Mucosa of stomach (tissue), 1 donor: ENCODE results near the gene SLC5A2.
"Not testable (repeated sequence)": the region's sequence is repeated elsewhere in the genome, so short reads cannot be mapped to it uniquely, and the experiment has no call there.

Experiments
- H3K27me3 ChIP-seq: one replicate; pipeline ENCODE4 v1.7.0; 2013; ENCODE audit warnings: mild to moderate bottlenecking, low read length; ENCODE audit not compliant: control insufficient read depth, insufficient read depth
- H3K36me3 ChIP-seq: one replicate; pipeline ENCODE4 v1.7.0; 2013; ENCODE audit warnings: low read length; ENCODE audit not compliant: control insufficient read depth, insufficient read depth
- H3K4me1 ChIP-seq: one replicate; pipeline ENCODE4 v1.7.0; 2013; ENCODE audit warnings: mild to moderate bottlenecking, low read length; ENCODE audit not compliant: control insufficient read depth, insufficient read depth
- H3K4me3 ChIP-seq: one replicate; pipeline ENCODE4 v1.7.0; 2013; ENCODE audit warnings: low read length
- H3K9ac ChIP-seq: one replicate; pipeline ENCODE4 v1.7.0; 2013; ENCODE audit warnings: mild to moderate bottlenecking, low read length, moderate library complexity
- H3K9me3 ChIP-seq: one replicate; pipeline ENCODE4 v1.7.0; 2013; ENCODE audit warnings: mild to moderate bottlenecking, low read length, moderate library complexity; ENCODE audit not compliant: control insufficient read depth
- donor health status: Pancreatic carcinoma.

SLC5A2 gene

DNA sequence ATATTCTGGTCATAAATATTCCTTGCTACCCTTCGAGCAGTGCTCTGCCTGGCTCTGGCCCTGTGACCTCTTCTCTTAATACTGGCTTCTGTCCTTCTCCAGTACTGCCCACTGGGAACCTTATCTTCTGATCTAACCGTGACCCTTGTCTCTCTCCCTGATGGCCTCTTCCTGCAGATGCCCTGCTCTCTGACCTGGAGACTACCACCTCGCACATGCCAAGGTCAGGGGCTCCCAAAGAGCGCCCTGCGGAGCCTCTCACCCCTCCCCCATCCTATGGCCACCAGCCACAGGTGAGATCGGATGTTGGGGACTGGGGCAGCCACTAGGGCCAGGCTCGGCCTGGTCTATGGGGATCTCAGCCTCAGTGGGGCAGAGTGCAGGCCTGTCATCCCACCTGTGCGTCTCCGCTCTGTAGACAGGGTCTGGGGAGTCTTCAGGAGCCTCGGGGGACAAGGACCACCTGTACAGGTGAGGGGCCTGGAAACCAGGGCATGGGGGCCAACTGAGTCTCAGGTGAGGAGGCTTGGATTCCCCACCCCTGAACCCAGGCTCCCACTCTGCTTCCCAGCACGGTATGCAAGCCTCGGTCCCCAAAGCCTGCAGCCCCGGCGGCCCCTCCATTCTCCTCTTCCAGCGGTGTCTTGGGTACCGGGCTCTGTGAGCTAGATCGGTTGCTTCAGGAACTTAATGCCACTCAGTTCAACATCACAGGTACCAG is 9.5 kb upstream of the SLC5A2 start:
- no peaks in the 10 kb centered on the region for H3K9me3 ChIP-seq
- H3K4me1 ChIP-seq = peaks cover 28% of the 10 kb centered on the region
- no peak overlapping the region for H3K4me3 ChIP-seq
- no peaks in the 10 kb centered on the region for H3K36me3 ChIP-seq
- H3K27me3 ChIP-seq = no peaks in the 10 kb centered on the region
- no peak overlapping the region for H3K9ac ChIP-seq

DNA sequence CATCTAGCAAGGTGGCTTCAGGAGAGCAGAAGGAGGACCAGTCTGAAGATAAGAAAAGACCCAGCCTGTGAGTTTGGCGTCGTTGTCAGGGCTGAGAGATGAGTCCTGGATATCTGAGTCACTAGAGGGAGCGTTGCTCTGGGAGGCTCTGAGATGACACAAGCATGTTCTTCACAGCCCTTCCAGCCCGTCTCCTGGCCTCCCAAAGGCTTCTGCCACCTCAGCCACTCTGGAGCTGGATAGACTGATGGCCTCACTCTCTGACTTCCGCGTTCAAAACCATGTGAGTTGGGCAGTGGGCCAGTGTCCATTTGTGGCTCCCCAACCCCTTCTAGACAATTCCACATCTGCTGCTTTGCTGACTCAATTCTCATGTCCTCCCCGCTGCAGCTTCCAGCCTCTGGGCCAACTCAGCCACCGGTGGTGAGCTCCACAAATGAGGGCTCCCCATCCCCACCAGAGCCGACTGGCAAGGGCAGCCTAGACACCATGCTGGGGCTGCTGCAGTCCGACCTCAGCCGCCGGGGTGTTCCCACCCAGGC is 8.7 kb upstream of the SLC5A2 start:
- H3K36me3 ChIP-seq = no peaks in the 10 kb centered on the region
- H3K4me3 ChIP-seq = no peak overlapping the region
- no peaks in the 10 kb centered on the region for H3K9me3 ChIP-seq
- H3K4me1 ChIP-seq = peaks cover 28% of the 10 kb centered on the region
- no peak overlapping the region for H3K9ac ChIP-seq
- no peaks in the 10 kb centered on the region for H3K27me3 ChIP-seq

DNA sequence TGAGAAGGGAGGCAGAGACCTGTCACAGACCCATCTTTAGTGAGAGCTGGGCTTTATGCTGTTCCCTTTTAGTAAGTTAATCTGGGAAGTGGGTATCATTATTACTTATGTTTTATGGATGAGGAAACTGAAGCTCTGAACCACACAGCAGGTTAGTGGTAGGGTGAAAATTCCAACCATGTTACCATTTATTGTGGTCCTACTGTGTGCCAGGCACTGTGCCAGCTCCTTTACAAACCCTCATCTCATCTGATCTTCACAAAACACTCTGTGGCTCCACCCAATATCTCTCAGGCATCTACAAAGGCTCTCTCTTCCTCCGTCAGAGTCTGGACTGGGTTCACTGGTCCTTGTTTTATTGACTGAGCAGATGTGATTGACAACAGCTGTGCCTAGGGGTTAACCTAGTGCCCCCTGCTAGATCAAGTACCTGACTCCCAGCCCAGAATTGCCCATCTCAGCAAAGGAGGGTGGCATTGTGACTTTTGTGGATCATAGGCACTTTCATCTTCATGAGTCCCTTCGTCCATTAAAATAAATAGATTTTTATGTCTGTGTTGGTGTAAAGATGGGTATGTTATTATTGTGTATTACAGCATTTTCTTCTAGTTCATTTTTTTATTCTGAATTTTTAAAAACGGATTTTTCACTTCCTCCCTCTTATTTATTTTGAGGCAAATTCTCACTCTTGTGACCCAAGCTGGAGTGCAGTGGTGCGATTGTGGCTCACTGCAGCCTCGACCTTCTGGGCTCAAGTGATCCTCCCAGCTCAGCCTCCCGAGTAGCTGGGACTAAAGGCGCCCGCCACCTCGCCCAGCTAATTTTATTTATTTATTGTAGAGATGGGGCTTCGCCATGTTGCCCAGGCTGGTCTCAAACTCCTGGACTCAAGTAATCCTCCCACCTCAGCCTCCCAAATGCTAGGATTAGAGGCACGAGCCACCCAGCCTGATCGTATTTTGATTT is 7.9 kb upstream of the SLC5A2 start:
- H3K27me3 ChIP-seq = no peaks in the 10 kb centered on the region
- H3K36me3 ChIP-seq = no peaks in the 10 kb centered on the region
- H3K9ac ChIP-seq = no peak overlapping the region

DNA sequence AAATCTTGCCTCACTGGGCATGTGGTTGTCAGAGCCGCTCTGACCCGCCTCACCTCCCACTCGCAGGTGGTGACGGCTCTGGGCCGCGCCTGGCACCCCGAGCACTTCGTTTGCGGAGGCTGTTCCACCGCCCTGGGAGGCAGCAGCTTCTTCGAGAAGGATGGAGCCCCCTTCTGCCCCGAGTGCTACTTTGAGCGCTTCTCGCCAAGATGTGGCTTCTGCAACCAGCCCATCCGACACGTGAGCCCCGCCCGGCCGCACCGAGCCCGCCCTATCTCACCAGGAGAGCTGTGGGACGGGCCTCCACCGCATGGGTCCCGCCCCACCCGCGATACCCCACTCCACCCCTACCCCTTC is 7.0 kb upstream of the SLC5A2 start:
- peak overlapping the region; percentile 66 for H3K4me3 ChIP-seq
- H3K36me3 ChIP-seq = no peaks in the 10 kb centered on the region
- peak overlapping the region; percentile 68 for H3K9ac ChIP-seq
- no peaks in the 10 kb centered on the region for H3K27me3 ChIP-seq
- peaks cover 28% of the 10 kb centered on the region for H3K4me1 ChIP-seq
- H3K9me3 ChIP-seq = no peaks in the 10 kb centered on the region

More for the DNA sequence above, 7.9 kb upstream of the SLC5A2 start:
- H3K4me3 ChIP-seq = no peak overlapping the region
- H3K4me1 ChIP-seq = peaks cover 28% of the 10 kb centered on the region
- no peaks in the 10 kb centered on the region for H3K9me3 ChIP-seq

DNA sequence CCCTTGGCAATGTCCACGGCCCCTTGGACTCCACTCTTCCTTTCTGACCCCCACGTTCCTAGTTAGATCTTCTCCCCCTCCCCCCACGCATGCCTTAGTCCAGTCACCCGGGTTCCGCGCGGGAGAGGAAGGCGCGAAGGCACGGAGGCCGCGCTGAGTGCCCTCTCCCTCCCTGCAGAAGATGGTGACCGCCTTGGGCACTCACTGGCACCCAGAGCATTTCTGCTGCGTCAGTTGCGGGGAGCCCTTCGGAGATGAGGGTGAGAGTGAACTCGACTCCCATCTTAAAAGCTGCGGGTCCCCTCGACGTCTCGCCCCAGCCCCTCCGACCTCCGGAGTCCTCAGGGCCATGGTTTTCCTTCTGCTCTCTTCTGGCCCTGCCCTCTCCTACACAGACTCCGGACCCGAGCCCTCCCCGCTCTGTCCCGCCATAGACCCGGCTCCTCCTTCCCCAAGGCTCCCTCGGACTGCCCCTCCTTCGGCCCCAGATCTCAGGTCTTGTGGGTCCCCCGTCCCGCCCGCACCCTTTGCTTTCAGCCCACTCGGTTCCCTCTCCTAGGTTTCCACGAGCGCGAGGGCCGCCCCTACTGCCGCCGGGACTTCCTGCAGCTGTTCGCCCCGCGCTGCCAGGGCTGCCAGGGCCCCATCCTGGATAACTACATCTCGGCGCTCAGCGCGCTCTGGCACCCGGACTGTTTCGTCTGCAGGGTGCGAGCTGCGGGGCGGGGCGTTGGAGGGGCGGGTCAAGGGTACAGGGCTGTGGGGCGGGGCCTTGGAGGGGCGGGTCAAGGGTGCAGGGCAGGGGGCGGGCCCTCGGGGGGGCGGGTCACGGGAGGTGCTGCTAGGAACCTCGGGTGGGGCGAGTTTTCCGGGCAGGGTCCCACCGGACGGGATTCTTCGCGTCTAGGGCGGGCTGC is 6.4 kb upstream of the SLC5A2 start:
- peak overlapping the region; percentile 66 for H3K4me3 ChIP-seq
- peak overlapping the region; percentile 68 for H3K9ac ChIP-seq
- no peaks in the 10 kb centered on the region for H3K27me3 ChIP-seq
- H3K9me3 ChIP-seq = no peaks in the 10 kb centered on the region
- no peaks in the 10 kb centered on the region for H3K36me3 ChIP-seq
- peaks cover 22% of the 10 kb centered on the region for H3K4me1 ChIP-seq

DNA sequence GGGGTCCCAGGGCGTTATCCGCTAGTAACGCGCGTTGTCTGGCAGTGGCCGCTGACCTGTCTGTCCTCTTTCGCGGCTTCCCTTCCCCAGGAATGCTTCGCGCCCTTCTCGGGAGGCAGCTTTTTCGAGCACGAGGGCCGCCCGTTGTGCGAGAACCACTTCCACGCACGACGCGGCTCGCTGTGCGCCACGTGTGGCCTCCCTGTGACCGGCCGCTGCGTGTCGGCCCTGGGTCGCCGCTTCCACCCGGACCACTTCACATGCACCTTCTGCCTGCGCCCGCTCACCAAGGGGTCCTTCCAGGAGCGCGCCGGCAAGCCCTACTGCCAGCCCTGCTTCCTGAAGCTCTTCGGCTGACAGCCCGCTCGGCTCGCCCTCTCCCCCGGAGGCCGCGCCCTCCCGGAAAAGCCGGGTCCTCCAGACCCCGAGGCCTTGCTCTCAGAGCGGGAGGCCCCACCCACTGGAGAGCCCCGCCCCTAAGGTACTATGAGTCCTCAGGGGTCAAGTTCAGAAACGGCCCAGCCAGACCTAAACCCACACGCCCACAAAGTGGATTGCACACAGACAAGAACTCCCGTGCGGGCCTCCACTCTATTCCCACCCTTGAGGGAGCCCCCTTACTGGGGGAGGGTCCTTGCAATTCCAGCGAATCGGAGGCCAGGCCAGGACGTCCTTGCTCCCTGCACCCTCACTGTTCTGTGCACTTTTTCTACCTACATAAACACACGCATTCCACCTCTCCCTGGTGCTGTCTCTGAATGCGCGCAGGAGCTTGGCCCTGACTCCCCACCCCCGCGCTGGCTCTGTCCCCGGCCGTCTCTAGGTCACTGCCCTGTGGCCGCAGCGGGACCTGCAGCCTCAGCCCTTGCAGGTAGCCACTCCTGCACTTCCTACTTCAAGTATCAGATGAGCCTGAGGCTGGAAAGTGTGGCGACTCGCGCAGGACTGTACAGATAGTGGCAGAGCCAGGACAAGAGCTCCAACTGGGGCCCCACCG is 5.4 kb upstream of the SLC5A2 start:
- H3K4me1 ChIP-seq = peaks cover 17% of the 10 kb centered on the region

DNA sequence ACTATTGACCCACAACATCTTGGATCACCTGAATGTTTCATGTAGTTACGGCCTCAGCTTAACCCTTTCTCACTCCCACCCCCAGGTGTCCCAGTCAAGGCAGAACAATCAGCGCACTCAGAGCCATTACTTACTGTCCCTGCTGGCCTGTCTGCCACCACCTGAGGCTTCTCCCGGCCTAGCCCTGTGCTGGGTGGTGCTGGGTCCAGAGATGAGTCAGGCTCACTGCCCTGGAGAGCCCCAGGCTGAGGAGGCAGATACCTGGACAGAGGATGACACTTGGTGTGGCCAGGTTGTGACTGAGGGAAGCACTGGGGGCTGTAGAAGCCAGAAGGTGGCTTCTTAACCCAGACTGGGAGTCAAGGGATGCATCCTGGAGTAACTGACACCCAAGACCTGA is 4.0 kb upstream of the SLC5A2 start:
- Histone ChIP-seq H3K36me3 (no peaks in the 10 kb centered on the region), H3K27me3 (peaks cover 4% of the 10 kb centered on the region), H3K4me1 (peaks cover 16% of the 10 kb centered on the region), H3K4me3 (no peak overlapping the region), H3K9ac (no peak overlapping the region), H3K9me3 (no peaks in the 10 kb centered on the region)

More for the DNA sequence above, 5.4 kb upstream of the SLC5A2 start:
- Histone ChIP-seq H3K9ac (peak overlapping the region; percentile 9), H3K9me3 (no peaks in the 10 kb centered on the region), H3K4me3 (peak overlapping the region; percentile 51), H3K27me3 (no peaks in the 10 kb centered on the region), H3K36me3 (no peaks in the 10 kb centered on the region)

DNA sequence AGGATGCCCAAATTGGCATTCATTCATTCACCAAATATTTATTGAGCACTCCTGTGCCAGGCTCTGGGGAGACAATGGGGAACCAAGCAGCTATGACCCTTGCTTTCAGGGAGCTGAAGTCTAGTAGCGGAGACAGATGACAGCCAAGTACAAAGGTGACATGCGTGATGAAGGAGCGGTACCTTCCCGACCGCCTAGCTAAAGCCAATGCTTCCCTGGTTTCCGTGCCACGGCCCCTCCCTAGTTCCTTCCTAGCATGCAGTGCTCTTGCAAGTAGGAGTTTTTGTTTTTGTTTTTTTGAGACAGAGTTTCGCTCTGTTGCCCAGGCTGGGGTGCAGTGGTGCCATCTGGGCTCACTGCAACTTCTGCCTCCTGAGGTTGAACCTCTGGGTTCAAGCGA is 3.2 kb upstream of the SLC5A2 start:
- H3K27me3 ChIP-seq = peaks cover 4% of the 10 kb centered on the region
- H3K36me3 ChIP-seq = no peaks in the 10 kb centered on the region
- peaks cover 21% of the 10 kb centered on the region for H3K4me1 ChIP-seq
- no peaks in the 10 kb centered on the region for H3K9me3 ChIP-seq
- no peak overlapping the region for H3K4me3 ChIP-seq
- H3K9ac ChIP-seq = no peak overlapping the region

DNA sequence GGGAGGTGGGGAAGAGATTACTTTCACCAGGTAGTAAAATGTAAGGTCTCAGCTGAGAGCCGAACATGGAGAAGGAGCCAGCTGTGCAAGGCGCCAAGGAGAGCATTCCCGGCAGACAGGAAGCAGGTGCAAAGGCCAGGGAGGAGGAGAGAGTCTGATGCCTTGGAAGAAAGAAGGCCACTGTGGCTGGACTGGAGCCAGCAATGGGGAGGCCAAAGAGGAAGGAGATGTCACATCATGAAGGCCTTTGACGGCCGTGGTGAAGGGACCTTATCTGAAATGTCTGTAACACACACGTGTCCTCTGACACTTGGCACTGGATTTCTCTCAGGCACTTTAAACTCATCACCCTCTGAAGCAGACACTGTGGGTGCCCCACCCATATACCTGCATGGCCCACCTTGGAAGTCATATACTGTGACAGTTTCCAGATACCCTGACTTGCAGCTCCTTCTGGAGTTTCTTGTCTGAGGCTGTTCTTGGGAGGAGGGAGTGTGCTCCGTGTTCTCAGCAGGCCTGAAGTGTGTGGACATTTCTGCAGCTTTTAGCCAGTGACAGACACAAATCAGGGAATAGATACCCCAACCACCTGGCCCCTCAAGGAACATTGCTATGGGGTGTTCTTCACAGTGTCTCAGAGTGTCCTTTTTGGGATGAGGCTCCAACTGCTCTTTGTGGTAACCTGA is 1.9 kb upstream of the SLC5A2 start:
- Histone ChIP-seq H3K27me3 (peaks cover 7% of the 10 kb centered on the region), H3K9ac (no peak overlapping the region), H3K9me3 (no peaks in the 10 kb centered on the region), H3K4me3 (no peak overlapping the region), H3K4me1 (peaks cover 21% of the 10 kb centered on the region), H3K36me3 (no peaks in the 10 kb centered on the region)

DNA sequence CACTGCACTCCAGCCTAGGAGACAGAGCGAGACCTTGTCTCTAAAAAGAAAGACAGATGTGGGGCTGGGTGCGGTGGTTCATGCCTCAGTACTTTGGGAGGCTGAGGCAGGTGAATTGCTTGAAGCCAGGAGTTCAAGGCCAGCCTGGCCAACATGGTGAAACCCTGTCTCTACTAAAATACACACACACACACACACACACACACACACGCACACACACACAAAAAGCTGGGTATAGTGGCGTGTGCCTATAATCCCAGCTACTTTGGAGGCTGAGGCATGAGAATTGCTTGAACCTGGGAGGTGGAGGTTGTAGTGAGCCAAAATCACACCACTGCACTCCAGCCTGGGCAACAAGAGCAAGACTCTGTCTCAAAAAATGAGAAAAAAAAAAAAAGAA is 1.1 kb downstream of the SLC5A2 start:
- peaks cover 21% of the 10 kb centered on the region for H3K4me1 ChIP-seq

More for the DNA sequence above, 1.1 kb downstream of the SLC5A2 start:
- not testable (repeated sequence) for H3K9me3 ChIP-seq, H3K36me3 ChIP-seq, H3K9ac ChIP-seq, H3K4me3 ChIP-seq
- peaks cover 26% of the 10 kb centered on the region for H3K27me3 ChIP-seq
